ENCODE measurements around the gene FGG.

GRCh38 chr4:154579927-154580326 is 32.5 kb downstream of the FGG start:
- no peak for TF ChIP-seq TARDBP (IDR thresholded peaks at IDR 0.05; ENCODE audit: borderline replicate concordance)
- no peak for TF ChIP-seq CTCF (IDR thresholded peaks at IDR 0.05 in 2 of 3, conservative IDR thresholded peaks at IDR 0.05 in 1 of 3; ENCODE audit: control insufficient read depth in 2 of 3, extremely low read depth in 1 of 3, insufficient read depth in 1 of 3, low read depth in 3 of 3, low read length in 3 of 3)
- TF ChIP-seq CHD2 (IDR thresholded peaks at IDR 0.05; ENCODE audit: borderline replicate concordance, low read depth, low read length): no peak
- no peak for TF ChIP-seq SUZ12 (IDR thresholded peaks at IDR 0.05; ENCODE audit: unreplicated experiment)
- no peak for TF ChIP-seq ZSCAN29 (IDR thresholded peaks at IDR 0.05)
- TF ChIP-seq POLR2A (IDR thresholded peaks at IDR 0.05; ENCODE audit: low read depth, low read length): no peak

Data from GM12878 (cell line).